Suprapubic skin (tissue), 4 donors: ENCODE results near the gene TGFBR2. TPM values are rescaled to one million over a fixed set of nuclear protein-coding genes. Genes with fewer than 3 reads are reported as not detected.

Source experiments
- DNase-seq, 2 donors: peaks; one replicate each; pipeline ENCODE4 v3.0.0-alpha.2; 2019; ENCODE audit warnings: low spot score in 2 of 2
- H3K27ac ChIP-seq: fragments of 200-600 bp; sonication (generic); one replicate; pipeline ENCODE4 v1.5.1; 2019
- H3K27me3 ChIP-seq: fragments of 200-600 bp; sonication (generic); one replicate; pipeline ENCODE4 v1.5.1; 2019
- H3K36me3 ChIP-seq: fragments of 200-600 bp; sonication (generic); one replicate; pipeline ENCODE4 v1.5.1; 2019
- H3K4me1 ChIP-seq: fragments of 200-600 bp; sonication (generic); one replicate; pipeline ENCODE4 v1.5.1; 2019
- H3K4me3 ChIP-seq: fragments of 200-600 bp; sonication (generic); one replicate; pipeline ENCODE4 v1.5.1; 2019; ENCODE audit warnings: mild to moderate bottlenecking
- H3K9me3 ChIP-seq: fragments of 200-600 bp; sonication (generic); one replicate; pipeline ENCODE4 v1.5.1; 2019
- EP300 ChIP-seq: sonication (generic); formaldehyde crosslinking; IDR thresholded peaks from one replicate; pipeline ENCODE4 v1.6.1; 2017; ENCODE audit warnings: antibody characterized with exemption
- POLR2A ChIP-seq, 2 donors: fragments of 450-650 bp; IDR thresholded peaks; one replicate each; pipeline ENCODE4 v1.6.1; 2017; ENCODE audit warnings: antibody characterized with exemption in 2 of 2, mild to moderate bottlenecking in 2 of 2, moderate library complexity in 2 of 2
- POLR2AphosphoS5 ChIP-seq, 3 donors: sonication (generic); formaldehyde crosslinking; IDR thresholded peaks; one replicate each; pipeline ENCODE4 v1.6.1; 2017; ENCODE audit warnings: antibody characterized with exemption in 3 of 3
- WGBS: methylation state at CpG from one replicate; pipeline ENCODE4 v1.1.5; 2018; 5-methylcytosine and 5-hydroxymethylcytosine counted together
- total RNA-seq, 4 donors: library from RNA; depleted of rRNA; stranded (reverse); fragments of >200 nt; gene quantifications; one replicate each; pipeline ENCODE4 v1.1.0, GENCODE V29; 2016
- TF ChIP-seq, protein P1 (sequence below), 2 donors: fragments of 200-600 bp in 1 of 2; fragments of 450-650 bp in 1 of 2; sonication (generic) in 1 of 2; IDR thresholded peaks; one replicate each; pipeline ENCODE4 v1.5.1; 2016 to 2019; ENCODE audit warnings: antibody characterized with exemption in 2 of 2, mild to moderate bottlenecking in 1 of 2, moderate library complexity in 1 of 2

The TGFBR2 gene
- total RNA-seq, 4 donors from 2014 or later = 63.7 to 84.3 (median 83.3) TPM

GRCh38 chr3:30661098-30661873, 54.9 kb downstream of the TGFBR2 start:
- DNase-seq = no peak
- Histone ChIP-seq H3K27me3 (no peaks in the 10 kb centered on the region), H3K4me1 (peaks cover 65% of the 10 kb centered on the region), H3K36me3 (peaks cover 10% of the 10 kb centered on the region), H3K27ac (no peak overlapping the region), H3K4me3 (no peak overlapping the region), H3K9me3 (no peaks in the 10 kb centered on the region)
- WGBS = 82% methylated on average over 2 of the region's 2 CpGs
- TF ChIP-seq POLR2AphosphoS5 (IDR thresholded peaks at IDR 0.05) (no peak), POLR2A (IDR thresholded peaks at IDR 0.05) (no peak), EP300 (no peak)
- TF ChIP-seq, protein P1, sequence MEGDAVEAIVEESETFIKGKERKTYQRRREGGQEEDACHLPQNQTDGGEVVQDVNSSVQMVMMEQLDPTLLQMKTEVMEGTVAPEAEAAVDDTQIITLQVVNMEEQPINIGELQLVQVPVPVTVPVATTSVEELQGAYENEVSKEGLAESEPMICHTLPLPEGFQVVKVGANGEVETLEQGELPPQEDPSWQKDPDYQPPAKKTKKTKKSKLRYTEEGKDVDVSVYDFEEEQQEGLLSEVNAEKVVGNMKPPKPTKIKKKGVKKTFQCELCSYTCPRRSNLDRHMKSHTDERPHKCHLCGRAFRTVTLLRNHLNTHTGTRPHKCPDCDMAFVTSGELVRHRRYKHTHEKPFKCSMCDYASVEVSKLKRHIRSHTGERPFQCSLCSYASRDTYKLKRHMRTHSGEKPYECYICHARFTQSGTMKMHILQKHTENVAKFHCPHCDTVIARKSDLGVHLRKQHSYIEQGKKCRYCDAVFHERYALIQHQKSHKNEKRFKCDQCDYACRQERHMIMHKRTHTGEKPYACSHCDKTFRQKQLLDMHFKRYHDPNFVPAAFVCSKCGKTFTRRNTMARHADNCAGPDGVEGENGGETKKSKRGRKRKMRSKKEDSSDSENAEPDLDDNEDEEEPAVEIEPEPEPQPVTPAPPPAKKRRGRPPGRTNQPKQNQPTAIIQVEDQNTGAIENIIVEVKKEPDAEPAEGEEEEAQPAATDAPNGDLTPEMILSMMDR (IDR thresholded peaks at IDR 0.05) = no peak

GRCh38 chr3:30662836-30663235, 56.4 kb downstream of the TGFBR2 start:
- WGBS = 75% methylated on average over 3 of the region's 3 CpGs
- Histone ChIP-seq H3K27me3 (no peaks in the 10 kb centered on the region), H3K36me3 (no peaks in the 10 kb centered on the region), H3K4me1 (peaks cover 60% of the 10 kb centered on the region), H3K9me3 (no peaks in the 10 kb centered on the region), H3K4me3 (no peak overlapping the region), H3K27ac (no peak overlapping the region)
- DNase-seq = no peak
- TF ChIP-seq EP300 (no peak), POLR2AphosphoS5 (IDR thresholded peaks at IDR 0.05) (no peak)
- TF ChIP-seq, protein P1 (IDR thresholded peaks at IDR 0.05) = no peak

- peaks cover 52% of the 10 kb centered on the region for H3K4me1 ChIP-seq
Measured at GRCh38 chr3:30663533-30664241, 57.3 kb downstream of the TGFBR2 start.

GRCh38 chr3:30664459-30664858, 58.1 kb downstream of the TGFBR2 start:
- TF ChIP-seq, protein P1 (IDR thresholded peaks at IDR 0.05) = no peak
- TF ChIP-seq POLR2AphosphoS5 (IDR thresholded peaks at IDR 0.05) = no peak
- no peak for TF ChIP-seq EP300
- TF ChIP-seq POLR2A (IDR thresholded peaks at IDR 0.05) = no peak
- Histone ChIP-seq H3K36me3 (no peaks in the 10 kb centered on the region), H3K4me1 (peaks cover 44% of the 10 kb centered on the region), H3K9me3 (no peaks in the 10 kb centered on the region), H3K4me3 (no peak overlapping the region), H3K27ac (no peak overlapping the region), H3K27me3 (no peaks in the 10 kb centered on the region)
- 65% methylated on average over 8 of the region's 8 CpGs for WGBS
- DNase-seq = no peak

More at GRCh38 chr3:30663533-30664241, 57.3 kb downstream of the TGFBR2 start:
- Histone ChIP-seq H3K27ac (no peak overlapping the region), H3K4me3 (no peak overlapping the region), H3K36me3 (no peaks in the 10 kb centered on the region), H3K9me3 (no peaks in the 10 kb centered on the region), H3K27me3 (no peaks in the 10 kb centered on the region)
- TF ChIP-seq POLR2A (IDR thresholded peaks at IDR 0.05) (no peak), POLR2AphosphoS5 (IDR thresholded peaks at IDR 0.05) (no peak), EP300 (no peak)
- TF ChIP-seq, protein P1 (IDR thresholded peaks at IDR 0.05) = no peak
- 86% methylated on average over 4 of the region's 4 CpGs for WGBS
- no peak for DNase-seq

- H3K36me3 ChIP-seq = no peaks in the 10 kb centered on the region
- DNase-seq = no peak
- H3K4me3 ChIP-seq = no peak overlapping the region
- no peak for TF ChIP-seq POLR2AphosphoS5 (IDR thresholded peaks at IDR 0.05)
- TF ChIP-seq, protein P1 (IDR thresholded peaks at IDR 0.05) = no peak
- no peak for TF ChIP-seq POLR2A (IDR thresholded peaks at IDR 0.05)
- no peak for TF ChIP-seq EP300
- H3K27ac ChIP-seq = no peak overlapping the region
- no peaks in the 10 kb centered on the region for H3K27me3 ChIP-seq
- H3K4me1 ChIP-seq = peaks cover 40% of the 10 kb centered on the region
- H3K9me3 ChIP-seq = no peaks in the 10 kb centered on the region
- WGBS = 30% methylated on average over 6 of the region's 6 CpGs
Measured at GRCh38 chr3:30664884-30665283, 58.5 kb downstream of the TGFBR2 start.
